ENCODE results near the gene RNF212B.

Gene RNF212B

DNA sequence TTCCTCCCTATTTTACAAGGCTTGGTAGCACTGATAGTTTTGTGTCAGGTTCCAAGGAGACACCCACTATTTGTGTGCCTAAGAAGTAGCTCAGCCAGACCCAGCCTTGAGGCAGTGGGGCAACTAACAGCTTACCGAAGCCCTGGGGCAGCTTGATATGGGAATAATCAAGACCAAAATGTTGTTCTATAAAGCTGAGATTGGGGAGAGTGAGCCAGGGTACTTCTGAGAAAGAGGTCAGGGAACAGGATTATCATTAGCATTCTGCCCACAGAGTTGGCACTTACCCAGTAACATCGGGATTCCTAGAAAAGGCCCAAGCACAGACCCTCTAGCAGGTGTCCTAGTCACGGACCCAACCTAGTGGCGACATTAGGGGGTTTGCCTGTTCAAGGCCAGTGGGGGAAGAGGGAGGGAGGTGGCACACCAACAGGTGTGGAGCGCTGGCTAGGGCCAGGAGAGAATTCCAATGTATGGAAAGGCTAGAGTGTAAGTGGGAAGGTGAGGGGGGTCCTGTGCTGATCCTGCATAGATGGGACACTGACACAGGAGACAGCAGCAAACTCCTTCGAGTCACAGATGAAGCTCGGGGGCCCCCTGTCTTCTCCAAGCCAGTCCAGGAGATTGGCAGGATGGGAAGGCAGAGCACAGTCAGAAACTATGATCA, 60.0 kb downstream of the RNF212B start:
- no peak for DNase-seq

DNA sequence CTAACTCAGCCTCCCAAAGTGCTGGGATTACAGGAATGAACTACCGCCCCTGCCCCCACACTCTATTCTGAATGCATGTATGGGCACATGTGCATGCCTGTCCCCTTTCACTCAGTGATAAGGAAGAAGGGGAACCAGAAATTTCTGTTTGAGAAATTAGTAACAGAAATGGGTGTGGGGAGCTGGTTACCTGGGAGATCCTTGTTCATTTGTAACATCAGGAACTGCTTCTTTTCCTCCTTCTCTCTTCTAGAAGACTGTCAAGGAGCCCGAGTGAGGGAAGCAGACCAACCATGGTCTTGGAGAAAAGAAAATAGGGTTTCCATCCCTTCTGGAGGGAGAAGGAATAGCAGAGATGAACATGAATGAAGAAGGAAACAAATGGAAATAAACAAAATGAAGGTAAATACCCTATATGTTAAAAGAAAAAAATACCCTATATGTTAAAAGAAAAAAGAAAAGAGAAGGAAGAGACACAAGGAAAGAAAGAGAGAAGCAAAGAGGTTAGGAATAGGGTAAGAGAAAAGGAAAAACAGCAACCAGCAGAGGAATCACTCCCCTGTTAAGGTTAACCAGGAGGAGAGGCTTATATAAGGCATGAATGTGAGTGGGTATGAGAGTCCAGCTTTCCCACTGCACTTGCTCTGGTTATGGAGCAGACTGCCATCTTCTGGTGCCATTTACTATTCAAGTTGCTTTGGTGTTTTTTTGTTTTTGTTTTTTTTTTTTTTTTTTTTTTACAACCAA, 61.6 kb downstream of the RNF212B start:
- no peak for DNase-seq

DNA sequence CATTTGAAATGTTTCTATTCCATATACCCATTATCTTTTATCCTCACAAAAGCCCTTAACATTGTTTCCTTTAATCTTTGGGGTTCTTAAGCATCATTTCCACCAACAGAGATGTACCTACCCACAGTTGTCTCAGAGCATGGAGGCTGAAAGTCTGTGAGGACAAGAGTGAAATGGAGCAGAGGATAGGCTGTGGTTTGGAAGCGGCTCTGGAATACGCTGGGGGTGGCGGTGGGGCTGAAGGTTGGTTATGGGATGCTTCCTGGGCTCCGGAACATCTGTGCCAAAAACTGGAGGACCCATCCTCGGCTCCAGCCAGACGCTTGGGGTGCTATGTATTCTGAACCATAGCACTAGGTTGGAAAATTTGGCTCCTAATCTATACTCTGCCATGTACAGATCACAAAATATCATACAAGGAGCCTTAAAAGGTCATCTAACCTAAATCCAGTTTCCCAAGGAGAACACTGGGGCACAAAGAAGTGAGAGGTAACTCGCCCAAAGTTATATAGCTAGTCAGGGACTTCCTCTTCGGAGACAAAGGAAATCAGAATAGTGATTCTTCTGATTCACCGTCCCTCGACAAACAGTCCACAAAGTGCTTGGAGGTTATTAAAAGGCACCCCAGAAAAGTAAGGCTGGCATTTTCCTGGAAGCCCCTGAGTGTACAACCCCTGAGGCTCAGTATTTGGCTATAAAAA, 62.4 kb downstream of the RNF212B start:
- no peak for DNase-seq

- DNase-seq: no peak
Measured at GRCh38 chr14:23300687-23301223, 63.0 kb downstream of the RNF212B start.

- peak; percentile 96 for DNase-seq
Measured at GRCh38 chr14:23301288-23301968, 63.7 kb downstream of the RNF212B start.

- no peak for DNase-seq
Measured at GRCh38 chr14:23301969-23302289, 64.2 kb downstream of the RNF212B start.

GRCh38 chr14:23302290-23303225, 64.8 kb downstream of the RNF212B start, which contains the start of gene PPP1R3E:
Gene PPP1R3E (minus strand): TSS chr14:23302859. CDS start chr14:23302576, 283 bp downstream.
- peak; percentile 72 for DNase-seq

GRCh38 chr14:23306412-23307145, 68.8 kb downstream of the RNF212B start, which contains the start of gene BCL2L2:
Gene BCL2L2 (plus strand): TSS chr14:23306833. CDS start chr14:23307768, 935 bp downstream.
- DNase-seq: peak; percentile 86

GRCh38 chr14:23307146-23307530, 69.4 kb downstream of the RNF212B start:
- DNase-seq: no peak

DNA sequence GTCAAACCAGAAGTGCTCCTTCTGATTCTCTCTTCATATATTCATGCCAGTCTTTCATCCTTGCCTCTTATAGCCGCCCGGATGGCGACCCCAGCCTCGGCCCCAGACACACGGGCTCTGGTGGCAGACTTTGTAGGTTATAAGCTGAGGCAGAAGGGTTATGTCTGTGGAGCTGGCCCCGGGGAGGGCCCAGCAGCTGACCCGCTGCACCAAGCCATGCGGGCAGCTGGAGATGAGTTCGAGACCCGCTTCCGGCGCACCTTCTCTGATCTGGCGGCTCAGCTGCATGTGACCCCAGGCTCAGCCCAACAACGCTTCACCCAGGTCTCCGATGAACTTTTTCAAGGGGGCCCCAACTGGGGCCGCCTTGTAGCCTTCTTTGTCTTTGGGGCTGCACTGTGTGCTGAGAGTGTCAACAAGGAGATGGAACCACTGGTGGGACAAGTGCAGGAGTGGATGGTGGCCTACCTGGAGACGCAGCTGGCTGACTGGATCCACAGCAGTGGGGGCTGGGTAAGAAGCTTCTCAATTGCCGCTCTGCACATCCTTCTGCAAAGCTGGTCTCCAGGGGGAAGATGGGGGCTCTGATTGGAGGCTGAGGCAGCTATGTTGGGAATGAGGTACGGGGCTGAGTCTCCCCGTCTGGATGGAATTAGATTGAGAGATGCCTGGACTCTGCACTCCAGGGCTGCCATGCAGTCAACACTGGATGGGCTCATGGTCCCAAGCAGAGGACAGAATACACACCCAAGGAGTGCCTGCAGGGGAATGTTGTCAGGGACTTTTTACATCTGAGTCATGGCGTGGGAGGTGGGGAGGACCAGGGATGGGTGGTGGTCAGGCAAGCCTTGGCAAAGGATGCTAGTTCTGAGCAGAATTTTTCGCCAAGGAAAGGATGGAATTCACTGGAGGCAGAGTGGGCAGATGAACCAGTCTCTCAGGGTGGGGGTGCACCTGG, 70.2 kb downstream of the RNF212B start:
- DNase-seq: no peak

DNA sequence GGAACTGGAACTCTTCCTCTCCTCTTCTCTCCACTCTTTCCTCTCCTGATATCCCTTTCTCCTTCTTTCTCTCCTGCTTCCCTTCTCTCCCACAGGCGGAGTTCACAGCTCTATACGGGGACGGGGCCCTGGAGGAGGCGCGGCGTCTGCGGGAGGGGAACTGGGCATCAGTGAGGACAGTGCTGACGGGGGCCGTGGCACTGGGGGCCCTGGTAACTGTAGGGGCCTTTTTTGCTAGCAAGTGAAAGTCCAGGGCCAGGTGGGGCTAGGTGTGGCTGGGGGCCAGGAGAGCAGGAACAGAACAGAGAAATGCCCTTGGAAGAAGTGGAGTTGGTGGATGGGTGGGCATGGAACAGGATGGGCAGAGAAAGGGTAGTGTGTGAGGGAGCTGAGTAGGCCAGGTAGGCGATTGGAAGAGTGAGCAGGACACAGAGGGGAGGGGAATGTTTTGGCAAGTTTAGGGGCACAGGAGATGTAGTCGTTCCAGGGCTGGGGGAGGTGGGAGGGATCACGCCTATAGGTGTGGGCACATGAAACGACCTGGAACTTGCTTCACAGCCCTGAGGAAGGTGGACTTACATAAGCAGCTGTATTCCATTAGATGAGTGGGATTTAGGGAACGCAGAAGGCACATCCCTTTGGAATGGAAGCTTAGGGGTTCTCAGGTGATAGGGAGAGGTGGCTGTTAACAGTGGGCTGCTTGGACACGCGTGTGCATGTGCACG, 71.1 kb downstream of the RNF212B start:
- no peak for DNase-seq

DNA sequence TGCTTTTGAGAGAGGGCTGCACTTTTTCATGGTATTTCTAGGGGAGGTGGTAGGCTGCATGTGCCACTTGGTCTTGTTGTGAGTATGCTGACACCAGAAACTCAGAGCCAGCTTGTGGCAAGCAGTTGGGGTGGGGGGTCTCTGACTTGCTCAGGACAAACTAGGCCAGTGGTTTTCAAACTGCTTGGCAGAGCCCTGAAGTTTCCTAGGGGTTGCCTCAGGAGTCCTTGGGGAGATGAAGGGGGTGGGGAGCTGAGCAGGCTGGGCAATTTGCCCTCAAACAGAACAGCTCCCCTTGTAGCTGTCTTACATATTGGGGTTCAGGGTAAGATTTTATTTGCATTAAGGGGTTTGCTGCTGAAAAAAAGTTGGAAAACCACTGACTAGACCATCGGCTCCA, 72.8 kb downstream of the RNF212B start:
- no peak for DNase-seq

DNA sequence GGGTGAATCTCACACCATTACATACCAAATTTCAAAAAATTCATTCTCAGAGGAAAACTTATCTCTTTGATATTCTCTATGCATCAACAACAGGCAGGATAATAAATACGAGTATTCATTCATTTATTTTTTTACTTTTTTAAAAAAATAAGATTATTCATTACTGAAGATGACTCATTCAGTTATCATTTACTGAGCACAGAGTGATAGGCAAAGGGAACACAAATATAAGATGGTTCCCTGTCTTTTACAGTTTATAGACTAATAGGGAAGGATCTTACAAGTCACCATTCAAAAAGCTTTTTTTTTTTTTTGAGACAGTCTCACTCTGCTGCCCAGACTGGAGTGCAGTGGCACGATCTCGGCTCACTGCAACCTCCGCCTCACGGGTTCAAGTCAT, 78.6 kb downstream of the RNF212B start:
- DNase-seq: no peak

GRCh38 chr14:23319746-23320583, 82.2 kb downstream of the RNF212B start:
- no peak for DNase-seq

- peak; percentile 100 for DNase-seq
Measured at GRCh38 chr14:23320584-23321571, 83.1 kb downstream of the RNF212B start, which contains the start of gene PABPN1. Gene PABPN1 (plus strand): TSS chr14:23321457. CDS start chr14:23321470, 13 bp downstream.

Data from SHP77 treated with DMSO at 0.1 percent for 48 hours (cell line).